K562 (cell line): ENCODE results near the gene LTA. TPM values are rescaled to one million over a fixed set of nuclear protein-coding genes. Genes with fewer than 3 reads are reported as not detected.

Source experiments
- ATAC-seq: fragments of 200-7000 bp; cut with Tn5 transposase; 3 replicates; pipeline ENCODE4 v1.9.1; 2020; ENCODE audit warnings: moderate library complexity
- BruUV-seq: library from RNA; stranded (reverse); fragments of 400-500 nt; replicated peaks from 2 replicates; lab custom pipeline; 2021; lab: Mats Ljungman, UMichigan
- CTCF ChIA-PET: fragments of 300-600 bp; formaldehyde crosslinking; extraction: SDS; loops from one replicate; lab custom pipeline; 2021; ENCODE audit warnings: low intra/inter-chr PET ratio; lab: Yijun Ruan, JAX
- POLR2A ChIA-PET: fragments of 300-600, 350-650 bp; sonication (Branson Sonifier 250); formaldehyde crosslinking; extraction: SDS; loops from one replicate; lab custom pipeline; 2021; ENCODE audit warnings: antibody characterized with exemption, inconsistent platforms; lab: Yijun Ruan, JAX
- DNase-seq, 4 experiments: peaks; one replicate each; pipeline versions ENCODE4 v3.0.0 to v3.0.0-alpha.2; 2011 to 2018; ENCODE audit warnings: low spot score in 3 of 4, mixed read lengths in 3 of 4; ENCODE audit errors: extremely low read depth in 1 of 4
- FAIRE-seq: peaks from 2 replicates; lab custom pipeline; 2011; peaks lifted over from hg19 to GRCh38; lab: Jason Lieb, UNC
- H2AFZ ChIP-seq: 2 replicates; pipeline ENCODE4 v1.6.0; 2011; ENCODE audit warnings: low read depth, low read length, control low read depth, inconsistent platforms
- H3K27ac ChIP-seq: fragments of 200-600 bp; 3 replicates; pipeline ENCODE4 v1.8.0; 2011; ENCODE audit warnings: low read depth, mild to moderate bottlenecking, control low read depth, inconsistent platforms, low read length, moderate library complexity, mixed read lengths; ENCODE audit errors: extremely low read depth
- H3K27me3 ChIP-seq, 2 experiments: fragments of 300-600 bp in 1 of 2; 2 replicates in 1 of 2; 3 replicates in 1 of 2; pipeline versions ENCODE4 v1.6.0 to v1.8.0; 2011; ENCODE audit warnings: inconsistent platforms in 2 of 2, low read length in 2 of 2, mild to moderate bottlenecking in 1 of 2, mixed read lengths in 1 of 2, moderate library complexity in 1 of 2; ENCODE audit not compliant: control insufficient read depth in 2 of 2, insufficient read depth in 2 of 2
- H3K36me3 ChIP-seq: fragments of 300-600 bp; 3 replicates; pipeline ENCODE4 v1.8.0; 2011; ENCODE audit warnings: mild to moderate bottlenecking, low read length, inconsistent platforms; ENCODE audit not compliant: control insufficient read depth, insufficient read depth
- H3K4me1 ChIP-seq, 2 experiments: fragments of 200-600 bp in 1 of 2; replicated peaks in 1 of 2; 2 replicates in 1 of 2; 3 replicates in 1 of 2; pipeline versions ENCODE4 v1.5.1 to v1.8.0; 2011; ENCODE audit warnings: inconsistent platforms in 2 of 2, low read length in 2 of 2, mild to moderate bottlenecking in 1 of 2, mixed read lengths in 1 of 2, moderate library complexity in 1 of 2; ENCODE audit not compliant: control insufficient read depth in 2 of 2, insufficient read depth in 2 of 2
- H3K4me2 ChIP-seq: 2 replicates; pipeline ENCODE4 v1.6.1; 2011; ENCODE audit warnings: low read length, control low read depth, inconsistent platforms, mixed read lengths; ENCODE audit not compliant: insufficient read depth
- H3K4me3 ChIP-seq: fragments of 200-600 bp; sonication (generic), shearing (Covaris generic); 2 replicates; pipeline ENCODE4 v1.5.1; 2016; ENCODE audit warnings: control low read depth, inconsistent platforms
- H3K79me2 ChIP-seq: fragments of 200-600 bp; 3 replicates; pipeline ENCODE4 v1.8.0; 2011; ENCODE audit warnings: low read length, inconsistent platforms; ENCODE audit not compliant: control insufficient read depth, insufficient read depth
- H3K9ac ChIP-seq, 2 experiments: 2 replicates each; pipeline versions ENCODE4 v1.6.0 to v1.6.1; 2011; ENCODE audit warnings: low read depth in 2 of 2, low read length in 2 of 2, control low read depth in 1 of 2, inconsistent platforms in 1 of 2, mild to moderate bottlenecking in 1 of 2, mixed read lengths in 1 of 2; ENCODE audit not compliant: insufficient read depth in 1 of 2
- H3K9me1 ChIP-seq: one replicate; pipeline ENCODE4 v1.6.0; 2011; ENCODE audit warnings: inconsistent platforms, mild to moderate bottlenecking, low read length, moderate library complexity; ENCODE audit not compliant: control insufficient read depth, insufficient read depth
- H3K9me3 ChIP-seq: replicated peaks from 2 replicates; pipeline ENCODE4 v1.5.1; 2011; ENCODE audit warnings: low read depth, low read length, inconsistent platforms; ENCODE audit not compliant: control insufficient read depth, insufficient read depth
- H4K20me1 ChIP-seq: replicated peaks from 2 replicates; pipeline ENCODE4 v1.6.1; 2011; ENCODE audit warnings: low read length, inconsistent platforms, mixed read lengths; ENCODE audit not compliant: control insufficient read depth, insufficient read depth
- BCL6 ChIP-seq: fragments of 250-450 bp; sonication (Bioruptor Pico); IDR thresholded peaks from 2 replicates; pipeline ENCODE4 v1.4.0; 2020
- BHLHE40 ChIP-seq: IDR thresholded peaks from 2 replicates; pipeline ENCODE4 v1.6.1; 2011; ENCODE audit warnings: low read length, improper control_type of control experiment
- CBFA2T3 ChIP-seq: fragments of 450-650 bp; IDR thresholded peaks from 2 replicates; pipeline ENCODE4 v1.6.1; 2017
- GABPA ChIP-seq: fragments of 200-800 bp; sonication (Bioruptor generic); conservative IDR thresholded peaks from 2 replicates; pipeline ENCODE4 v1.6.1; 2016; ENCODE audit warnings: low read depth, missing genetic modification characterization, missing compliant biosample characterization
- GABPB1 ChIP-seq: sonication (generic); formaldehyde crosslinking; IDR thresholded peaks from 2 replicates; pipeline ENCODE4 v1.8.0; 2022; ENCODE audit warnings: mild to moderate bottlenecking, missing genetic modification reagents
- HSF4 ChIP-seq: fragments of 250-450 bp; sonication (Bioruptor Pico); IDR thresholded peaks from 2 replicates; pipeline ENCODE4 v2.1.2; 2022; ENCODE audit warnings: mild to moderate bottlenecking, moderate library complexity, borderline replicate concordance
- JUN ChIP-seq, 2 experiments: sonication (generic) in 1 of 2; formaldehyde crosslinking in 1 of 2; IDR thresholded peaks; 2 replicates each; pipeline versions ENCODE4 v1.6.1 to v1.8.0; 2012 to 2022; ENCODE audit warnings: borderline replicate concordance in 2 of 2, mild to moderate bottlenecking in 2 of 2, improper control_type of control experiment in 1 of 2, low read depth in 1 of 2, low read length in 1 of 2, missing genetic modification reagents in 1 of 2
- NCOA2 ChIP-seq, 2 experiments: fragments of 450-650 bp; IDR thresholded peaks; 2 replicates each; pipeline ENCODE4 v1.6.1; 2018; ENCODE audit warnings: mild to moderate bottlenecking in 2 of 2, moderate library complexity in 1 of 2; ENCODE audit not compliant: partially characterized antibody in 2 of 2
- NKRF ChIP-seq: fragments of 450-650 bp; IDR thresholded peaks from 2 replicates; pipeline ENCODE4 v1.6.1; 2016; ENCODE audit warnings: borderline replicate concordance
- SAP30 ChIP-seq: fragments of 200-600 bp; sonication (generic); IDR thresholded peaks from 2 replicates; pipeline ENCODE4 v1.6.1; 2012; ENCODE audit warnings: borderline replicate concordance, low read depth, mild to moderate bottlenecking, moderate library complexity, low read length, control low read depth, inconsistent platforms; ENCODE audit not compliant: insufficient read depth, poor library complexity, severe bottlenecking
- TAF15 ChIP-seq: fragments of 200-400 bp; formaldehyde crosslinking; IDR thresholded peaks from 2 replicates; pipeline ENCODE4 v1.6.1; 2017; ENCODE audit warnings: mild to moderate bottlenecking, low read depth, low read length, moderate library complexity
- TBL1XR1 ChIP-seq, 2 experiments: IDR thresholded peaks; 2 replicates each; pipeline ENCODE4 v1.6.1; 2012; ENCODE audit warnings: improper control_type of control experiment in 2 of 2, low read length in 2 of 2, mild to moderate bottlenecking in 1 of 2
- TFE3 ChIP-seq: fragments of 450-650 bp; formaldehyde crosslinking; IDR thresholded peaks from 2 replicates; pipeline ENCODE4 v1.4.0; 2020; ENCODE audit warnings: mild to moderate bottlenecking, mixed read lengths
- U2AF1 ChIP-seq: fragments of 200-400 bp; formaldehyde crosslinking; optimal IDR thresholded peaks from 2 replicates; pipeline ENCODE3; 2017; ENCODE audit warnings: mild to moderate bottlenecking, low read depth, low read length, moderate library complexity
- ZNF76 ChIP-seq: fragments of 250-450 bp; sonication (Bioruptor Pico); IDR thresholded peaks from 2 replicates; pipeline ENCODE4 v1.4.0; 2020; ENCODE audit warnings: mild to moderate bottlenecking, moderate library complexity, borderline replicate concordance
- WGBS: fragments of 100-300 bp; shearing (Covaris generic); methylation state at CpG from one replicate; pipeline ENCODE4 v1.1.6; 2016; ENCODE audit warnings: low coverage, mixed read lengths; ENCODE audit not compliant: insufficient coverage; ENCODE audit errors: missing lambda C conversion rate; 5-methylcytosine and 5-hydroxymethylcytosine counted together
- in situ Hi-C: fragments of 300-500 bp; cut with MboI; formaldehyde crosslinking; loops from 4 replicates; pipeline ENCODE4 v1.15.0; 2018; ENCODE audit warnings: inconsistent platforms, mixed read lengths
- intact Hi-C: fragments of 100-400 bp; cut with micrococcal nuclease; formaldehyde crosslinking; loops from 2 replicates; pipeline ENCODE4 v1.14.2; 2022
- polyA plus RNA-seq, 8 experiments: library from polyadenylated mRNA; depleted of rRNA in 4 of 8; stranded (reverse) in 5 of 8; unstranded in 3 of 8; fragments of >200 nt; fragmentation: Nextera tagmentation in 2 of 8; fragmentation: Illumina TruSeq in 1 of 8; extraction: Ambion mirVana in 2 of 8; extraction: Trizol in 1 of 8; gene quantifications; 2 replicates each; pipeline versions ENCODE4 v1.2.1 to v1.2.3, GENCODE V29; 2011 to 2014; ENCODE audit warnings: inconsistent platforms in 1 of 8, missing spikeins in 1 of 8
- total RNA-seq, 7 experiments: library from RNA; depleted of rRNA in 6 of 7; stranded (reverse); fragments of >200 nt in 6 of 7; fragmentation: Illumina TruSeq in 2 of 7; extraction: Trizol in 2 of 7; gene quantifications; 2 replicates each; pipeline versions ENCODE4 v1.2.1 to v1.2.3, GENCODE V29; 2011 to 2021; ENCODE audit warnings: low replicate concordance in 1 of 7
- TF ChIP-seq, protein P1 (sequence below): sonication (generic); formaldehyde crosslinking; IDR thresholded peaks from 2 replicates; pipeline ENCODE4 v1.9.0; 2022; ENCODE audit warnings: mild to moderate bottlenecking, missing genetic modification reagents
- TF ChIP-seq, protein P2 (sequence below): sonication (generic); formaldehyde crosslinking; IDR thresholded peaks from 2 replicates; pipeline ENCODE4 v1.9.0; 2022; ENCODE audit warnings: mild to moderate bottlenecking, missing genetic modification reagents

LTA gene
- total and polyA plus RNA-seq, 9 of the 15 experiments (the other 6 are each of a cell fraction or from before 2014, with no cell fraction given): 0.80 TPM; not detected in 8

- ATAC-seq (no peak), DNase-seq (no peak), FAIRE-seq (no peak)
- H4K20me1 ChIP-seq: no peaks in the 10 kb centered on the region
- 26% methylated on average over 9 of the region's 9 CpGs for WGBS
- no peak overlapping the region for H3K4me2 ChIP-seq
- H3K27me3 ChIP-seq: no peaks in the 10 kb centered on the region
- peak overlapping the region; percentile 51 for H2AFZ ChIP-seq
- H3K79me2 ChIP-seq: no peaks in the 10 kb centered on the region
- H3K27ac ChIP-seq: no peak overlapping the region
- H3K9me3 ChIP-seq: no peaks in the 10 kb centered on the region
- ChIA-PET CTCF (no interaction called here), POLR2A (interaction anchor here (0.5 to 1.8 kb wide), 6 partner anchors 9 to 495 kb away, joined by 3 to 8 read pairs (median 4); partner anchors contain the start of gene DDX39B)
- BruUV-seq: no TSS peak
- H3K4me3 ChIP-seq: no peak overlapping the region
- intact Hi-C loops (loop anchor here (10.0 kb wide), 1 partner anchor 392 kb away; no protein-coding TSS in a partner anchor), in situ Hi-C loops (no loop called here)
- H3K36me3 ChIP-seq: no peaks in the 10 kb centered on the region
- no peaks in the 10 kb centered on the region for H3K9me1 ChIP-seq
- peaks cover 27 to 30% of the 10 kb centered on the region in 2 experiments for H3K4me1 ChIP-seq
- H3K9ac ChIP-seq: peak overlapping the region in 1 of 2 experiments; percentile 18; a peak in 2 of 4 replicates
- TF ChIP-seq BHLHE40: no peak
- TF ChIP-seq SAP30: no peak
- TF ChIP-seq HSF4 (CRISPR knock-in tag): no peak
- TF ChIP-seq, protein P1, sequence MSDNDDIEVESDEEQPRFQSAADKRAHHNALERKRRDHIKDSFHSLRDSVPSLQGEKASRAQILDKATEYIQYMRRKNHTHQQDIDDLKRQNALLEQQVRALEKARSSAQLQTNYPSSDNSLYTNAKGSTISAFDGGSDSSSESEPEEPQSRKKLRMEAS (CRISPR knock-in tag): peak; percentile 53
- no peak for TF ChIP-seq TAF15
- TF ChIP-seq NKRF: no peak
- TF ChIP-seq NCOA2 (IDR thresholded peaks at IDR 0.05; ENCODE audit: partially characterized antibody in 2 of 2): no peak
- no peak for TF ChIP-seq TFE3 (CRISPR knock-in tag)
- no peak for TF ChIP-seq GABPB1
- TF ChIP-seq, protein P2, sequence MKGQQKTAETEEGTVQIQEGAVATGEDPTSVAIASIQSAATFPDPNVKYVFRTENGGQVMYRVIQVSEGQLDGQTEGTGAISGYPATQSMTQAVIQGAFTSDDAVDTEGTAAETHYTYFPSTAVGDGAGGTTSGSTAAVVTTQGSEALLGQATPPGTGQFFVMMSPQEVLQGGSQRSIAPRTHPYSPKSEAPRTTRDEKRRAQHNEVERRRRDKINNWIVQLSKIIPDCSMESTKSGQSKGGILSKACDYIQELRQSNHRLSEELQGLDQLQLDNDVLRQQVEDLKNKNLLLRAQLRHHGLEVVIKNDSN: peak; percentile 35; the same call in 1 of the 2 replicates
- TF ChIP-seq CBFA2T3: no peak
- peak; percentile 45; the same call in 1 of the 2 replicates for TF ChIP-seq GABPA
- no peak for TF ChIP-seq TBL1XR1 (IDR thresholded peaks at IDR 0.05; ENCODE audit: low read length in 2 of 2)
- TF ChIP-seq U2AF1: no peak
- TF ChIP-seq JUN (IDR thresholded peaks at IDR 0.05; ENCODE audit: borderline replicate concordance, low read depth, low read length): no peak
- no peak for TF ChIP-seq JUN (CRISPR knock-in tag; IDR thresholded peaks at IDR 0.05; ENCODE audit: borderline replicate concordance)
- TF ChIP-seq ZNF76 (CRISPR knock-in tag): no peak
- no peak for TF ChIP-seq BCL6 (CRISPR knock-in tag)
These were observed 14.7 kb downstream of the LTA start for GRCh38 chr6:31586599-31587281.
